SK-N-MC (cell line): Measurements from ENCODE around the gene CENPT.
"Not testable (repeated sequence)": the region's sequence is repeated elsewhere in the genome, so short reads cannot be mapped to it uniquely, and the experiment has no call there.

Source experiments
- DNase-seq: peaks from one replicate; pipeline ENCODE4 v3.0.0-alpha.2; 2011; ENCODE audit warnings: low read depth, low spot score
- H3K27ac ChIP-seq: fragments of 200-600 bp; sonication (generic); 2 replicates; pipeline ENCODE4 v1.5.1; 2016; ENCODE audit warnings: mixed run types
- H3K36me3 ChIP-seq: fragments of 200-600 bp; sonication (generic); 2 replicates; pipeline ENCODE4 v1.6.1; 2017; ENCODE audit warnings: antibody characterized with exemption, low read length, mixed read lengths; ENCODE audit not compliant: insufficient read depth
- H3K4me3 ChIP-seq: fragments of 200-600 bp; sonication (generic); 2 replicates; pipeline ENCODE4 v1.5.1; 2016
- H3K9ac ChIP-seq: fragments of 200-600 bp; sonication (generic); 2 replicates; pipeline ENCODE4 v1.8.0; 2017; ENCODE audit warnings: mixed run types, mixed read lengths; ENCODE audit not compliant: insufficient read length
- H3K9me3 ChIP-seq: fragments of 200-600 bp; sonication (generic); 2 replicates; pipeline ENCODE4 v1.6.1; 2017; ENCODE audit warnings: low read depth, mild to moderate bottlenecking, antibody characterized with exemption, low read length, moderate library complexity, mixed read lengths
- EZH2 ChIP-seq: fragments of 200-600 bp; sonication (generic); IDR thresholded peaks from one replicate; pipeline ENCODE4 v1.6.1; 2017; ENCODE audit warnings: antibody characterized with exemption
- FOXP2 ChIP-seq: optimal IDR thresholded peaks from 2 replicates; pipeline ENCODE3; 2011; ENCODE audit warnings: mild to moderate bottlenecking, moderate library complexity; ENCODE audit not compliant: insufficient read depth; ENCODE audit errors: extremely low read length, control extremely low read depth
- POLR2AphosphoS5 ChIP-seq: IDR thresholded peaks from 2 replicates; pipeline ENCODE4 v1.6.1; 2012; ENCODE audit warnings: mild to moderate bottlenecking, low read depth, low read length, borderline replicate concordance

Gene CENPT

GRCh38 chr16:67872131-67872630 lies 24.7 kb upstream of the CENPT start:
- H3K9me3 ChIP-seq, result no peaks in the 10 kb centered on the region
- peaks cover 7% of the 10 kb centered on the region; the same call in 1 of the 2 replicates for H3K36me3 ChIP-seq
- no peak overlapping the region for H3K9ac ChIP-seq
- TF ChIP-seq POLR2AphosphoS5 (no peak), FOXP2 (no peak), EZH2 (no peak)
- H3K4me3 ChIP-seq, result no peak overlapping the region; the same call in 1 of the 2 replicates
- H3K27ac ChIP-seq, result no peak overlapping the region
- no peak for DNase-seq

GRCh38 chr16:67871256-67871655 lies 23.8 kb upstream of the CENPT start:
- Histone ChIP-seq H3K27ac (no peak overlapping the region), H3K9me3 (no peaks in the 10 kb centered on the region), H3K4me3 (no peak overlapping the region), H3K36me3 (peaks cover 7% of the 10 kb centered on the region; the same call in 1 of the 2 replicates), H3K9ac (no peak overlapping the region)
- TF ChIP-seq EZH2 (no peak), POLR2AphosphoS5 (no peak), FOXP2 (no peak)
- DNase-seq, result no peak

GRCh38 chr16:67869653-67870052 lies 22.2 kb upstream of the CENPT start:
- Histone ChIP-seq H3K27ac (no peak overlapping the region), H3K9me3 (no peaks in the 10 kb centered on the region), H3K4me3 (no peak overlapping the region), H3K9ac (no peak overlapping the region), H3K36me3 (peaks cover 14% of the 10 kb centered on the region; the same call in 1 of the 2 replicates)
- DNase-seq, result no peak
- TF ChIP-seq POLR2AphosphoS5 (no peak), EZH2 (no peak), FOXP2 (no peak)

- Histone ChIP-seq H3K9me3 (no peaks in the 10 kb centered on the region), H3K4me3 (no peak overlapping the region), H3K36me3 (peaks cover 14% of the 10 kb centered on the region; the same call in 1 of the 2 replicates), H3K9ac (no peak overlapping the region), H3K27ac (no peak overlapping the region)
- no peak for DNase-seq
- TF ChIP-seq FOXP2, result no peak
- TF ChIP-seq EZH2, result no peak
- no peak for TF ChIP-seq POLR2AphosphoS5
Observed at GRCh38 chr16:67868290-67868689, 20.8 kb upstream of the CENPT start.

- Histone ChIP-seq H3K27ac (no peak overlapping the region), H3K4me3 (no peak overlapping the region), H3K36me3 (peaks cover 14% of the 10 kb centered on the region; the same call in 1 of the 2 replicates), H3K9ac (no peak overlapping the region), H3K9me3 (no peaks in the 10 kb centered on the region)
- DNase-seq, result no peak
- TF ChIP-seq POLR2AphosphoS5, result no peak
- no peak for TF ChIP-seq FOXP2
- TF ChIP-seq EZH2, result no peak
Observed at GRCh38 chr16:67865318-67865717, 17.8 kb upstream of the CENPT start.

GRCh38 chr16:67864594-67864993 lies 17.1 kb upstream of the CENPT start:
- H3K4me3 ChIP-seq, result no peak overlapping the region
- TF ChIP-seq FOXP2 (no peak), EZH2 (no peak), POLR2AphosphoS5 (no peak)
- H3K9ac ChIP-seq, result no peak overlapping the region
- H3K36me3 ChIP-seq, result peaks cover 12% of the 10 kb centered on the region; the same call in 1 of the 2 replicates
- DNase-seq, result no peak
- H3K9me3 ChIP-seq, result no peaks in the 10 kb centered on the region
- H3K27ac ChIP-seq, result no peak overlapping the region

GRCh38 chr16:67864044-67864443 lies 16.6 kb upstream of the CENPT start:
- H3K27ac ChIP-seq, H3K4me3 ChIP-seq, H3K9ac ChIP-seq, DNase-seq, H3K9me3 ChIP-seq: not testable (repeated sequence)
- peaks cover 12% of the 10 kb centered on the region; the same call in 1 of the 2 replicates for H3K36me3 ChIP-seq

GRCh38 chr16:67862623-67863583 lies 15.4 kb upstream of the CENPT start:
- TF ChIP-seq EZH2, result no peak
- no peak for TF ChIP-seq POLR2AphosphoS5
- TF ChIP-seq FOXP2, result no peak
- H3K9ac ChIP-seq, result no peak overlapping the region
- H3K27ac ChIP-seq, result no peak overlapping the region
- H3K36me3 ChIP-seq, result peaks cover 7% of the 10 kb centered on the region; the same call in 1 of the 2 replicates
- DNase-seq, result no peak
- H3K9me3 ChIP-seq, result no peaks in the 10 kb centered on the region
- H3K4me3 ChIP-seq, result no peak overlapping the region

GRCh38 chr16:67861877-67862276 lies 14.4 kb upstream of the CENPT start:
- Histone ChIP-seq H3K4me3 (no peak overlapping the region), H3K27ac (no peak overlapping the region)
- TF ChIP-seq EZH2 (no peak), FOXP2 (no peak), POLR2AphosphoS5 (no peak)

More at GRCh38 chr16:67861877-67862276, 14.4 kb upstream of the CENPT start:
- H3K9me3 ChIP-seq, result no peaks in the 10 kb centered on the region
- no peak for DNase-seq
- no peak overlapping the region for H3K9ac ChIP-seq
- peaks cover 7% of the 10 kb centered on the region; the same call in 1 of the 2 replicates for H3K36me3 ChIP-seq
